HPDE6-E6E7 (cell line): ENCODE measurements around the gene TRIM17.

Experiments used
- DNase-seq: peaks from one replicate; pipeline ENCODE4 v3.0.0; 2011; ENCODE audit warnings: missing footprints; ENCODE audit errors: extremely low spot score

Gene TRIM17

DNA sequence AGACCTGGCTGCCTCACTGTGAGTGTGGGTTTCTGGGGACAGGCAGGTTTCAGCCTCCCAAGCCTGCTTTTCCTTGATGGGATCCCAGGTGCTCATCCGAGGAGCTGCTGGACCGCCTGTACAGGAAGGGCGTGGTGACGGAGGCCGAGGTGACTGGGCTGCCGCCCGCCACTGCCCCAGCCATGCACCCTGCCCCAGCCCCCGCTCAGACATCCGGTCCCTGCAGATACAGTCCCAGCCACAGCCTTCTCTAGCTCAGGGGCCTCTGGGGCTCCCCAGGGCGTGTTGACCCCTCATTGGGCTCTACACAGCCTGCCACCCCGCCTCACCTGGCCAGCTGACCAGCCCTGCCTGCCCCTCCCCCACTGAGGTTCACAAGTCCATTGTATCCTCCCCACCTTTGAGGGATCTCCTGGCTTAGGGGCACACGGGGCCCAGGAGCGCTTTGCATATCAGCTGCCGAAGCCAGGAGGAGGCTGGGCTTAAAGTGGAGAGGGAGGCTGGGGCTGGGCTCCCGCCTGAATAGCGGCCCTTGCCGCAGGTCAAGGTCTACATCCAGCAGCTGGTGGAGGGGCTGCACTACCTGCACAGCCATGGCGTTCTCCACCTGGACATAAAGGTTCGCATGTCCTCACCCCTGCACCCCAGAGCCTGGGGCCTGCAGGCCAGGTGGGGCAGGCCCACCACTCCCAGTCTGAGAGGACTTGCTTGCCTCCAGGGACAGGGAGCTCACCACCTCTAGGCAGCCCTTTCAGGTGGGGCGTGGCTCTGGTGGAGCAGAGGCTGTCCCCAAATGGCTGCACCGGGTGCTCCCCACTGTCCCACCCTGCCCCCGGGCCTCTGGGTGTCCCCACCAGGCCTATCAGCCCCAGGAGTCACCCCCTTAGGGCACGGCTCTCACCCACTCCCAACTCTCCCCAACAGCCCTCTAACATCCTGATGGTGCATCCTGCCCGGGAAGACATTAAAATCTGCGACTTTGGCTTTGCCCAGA lies 48.6 kb downstream of the TRIM17 start:
- DNase-seq, result no peak

DNA sequence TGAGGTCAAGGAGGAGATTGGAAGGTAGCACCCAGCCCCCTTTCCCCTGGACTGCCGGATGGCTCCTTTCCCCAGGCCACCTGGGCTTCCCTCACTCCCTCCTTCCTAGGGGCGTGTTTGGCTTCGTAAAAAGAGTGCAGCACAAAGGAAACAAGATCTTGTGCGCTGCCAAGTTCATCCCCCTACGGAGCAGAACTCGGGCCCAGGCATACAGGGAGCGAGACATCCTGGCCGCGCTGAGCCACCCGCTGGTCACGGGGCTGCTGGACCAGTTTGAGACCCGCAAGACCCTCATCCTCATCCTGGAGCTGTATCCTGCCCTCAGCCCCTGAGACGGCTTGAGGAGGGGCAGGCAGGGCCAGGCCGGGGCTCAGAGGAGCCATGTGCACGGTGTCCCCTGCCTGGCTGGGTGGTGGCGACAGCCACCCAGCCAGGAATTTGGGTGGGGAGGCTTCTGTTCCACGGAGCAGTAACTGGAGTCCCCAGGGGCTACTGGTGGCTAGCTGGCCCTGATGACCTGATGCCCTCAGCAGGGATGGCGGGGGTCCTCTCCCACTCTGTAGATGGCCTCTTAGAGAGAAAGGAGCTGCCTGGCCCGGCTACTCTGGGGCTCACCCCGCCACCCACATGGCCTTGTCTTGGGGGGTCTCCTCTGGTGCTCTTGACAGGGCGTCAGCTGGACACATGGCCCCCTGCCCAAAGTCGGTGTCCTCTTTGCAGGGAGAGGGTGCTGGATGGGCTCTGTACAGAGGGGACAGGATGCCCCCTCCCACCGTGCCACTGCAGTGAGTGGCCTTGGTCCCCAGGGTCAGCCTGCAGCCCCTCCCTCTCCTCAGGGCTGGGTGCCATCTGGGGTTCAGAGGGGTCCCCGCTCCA lies 49.6 kb downstream of the TRIM17 start:
- no peak for DNase-seq

DNA sequence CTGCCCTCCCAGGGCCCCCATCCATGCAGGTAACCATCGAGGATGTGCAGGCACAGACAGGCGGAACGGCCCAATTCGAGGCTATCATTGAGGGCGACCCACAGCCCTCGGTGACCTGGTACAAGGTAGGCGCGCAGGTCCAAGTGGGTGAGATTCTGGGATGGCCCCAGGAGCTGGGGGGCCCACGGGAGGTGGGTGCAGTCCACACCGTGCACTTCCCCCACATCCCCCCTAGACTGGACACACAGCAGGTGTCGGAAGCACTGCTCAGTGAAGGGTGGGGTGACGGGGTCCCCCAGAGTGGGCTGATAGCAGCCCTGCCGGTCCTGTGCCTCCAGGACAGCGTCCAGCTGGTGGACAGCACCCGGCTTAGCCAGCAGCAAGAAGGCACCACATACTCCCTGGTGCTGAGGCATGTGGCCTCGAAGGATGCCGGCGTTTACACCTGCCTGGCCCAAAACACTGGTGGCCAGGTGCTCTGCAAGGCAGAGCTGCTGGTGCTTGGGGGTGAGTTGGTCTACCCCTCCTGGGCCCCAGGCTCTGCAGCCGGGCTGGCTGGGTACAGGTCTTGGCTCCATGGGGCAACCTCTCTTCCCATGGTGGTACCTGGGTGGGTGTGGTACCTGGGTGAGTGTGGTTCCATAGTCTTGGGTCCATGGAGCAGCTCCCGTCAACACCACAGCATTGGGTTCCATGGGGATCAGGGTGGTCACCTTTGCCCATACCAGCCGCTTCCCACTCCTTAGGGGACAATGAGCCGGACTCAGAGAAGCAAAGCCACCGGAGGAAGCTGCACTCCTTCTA lies 50.4 kb downstream of the TRIM17 start:
- DNase-seq, result no peak

DNA sequence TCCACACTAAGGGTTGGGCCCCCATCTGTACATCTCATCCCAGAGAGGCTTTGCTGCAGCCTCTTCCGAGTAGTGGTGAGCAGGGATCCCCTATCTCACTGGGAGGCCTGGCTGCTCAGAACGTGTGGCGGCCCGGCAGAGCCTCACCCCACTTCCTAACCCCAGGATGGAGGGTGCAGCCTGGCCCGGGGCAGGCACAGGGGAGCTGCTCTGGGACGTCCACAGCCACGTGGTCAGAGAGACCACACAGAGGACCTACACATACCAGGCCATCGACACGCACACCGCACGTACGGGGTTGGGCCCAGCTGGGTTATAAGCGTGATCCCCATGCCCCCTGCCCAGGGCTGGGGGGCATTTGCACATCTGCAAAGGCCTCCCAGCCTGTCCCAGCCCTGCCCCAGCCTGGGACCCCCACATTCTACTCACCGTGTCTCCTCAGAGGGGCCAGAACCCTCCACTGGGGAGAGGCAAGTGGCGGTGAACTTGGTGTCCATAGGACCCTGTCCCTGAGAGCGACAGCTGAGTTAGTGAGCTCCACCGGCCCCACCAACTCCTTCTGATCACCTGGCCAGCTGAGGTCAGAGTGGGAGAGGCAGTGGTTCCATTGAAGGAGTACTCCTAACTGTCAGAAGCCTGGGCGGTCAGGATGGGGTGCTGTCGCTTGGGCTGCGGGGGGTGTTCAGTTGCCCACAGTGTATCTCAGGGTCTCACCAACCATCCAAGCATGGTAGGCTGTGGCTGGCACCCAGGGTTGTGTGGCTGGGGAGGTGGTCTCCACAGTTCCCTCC lies 51.2 kb downstream of the TRIM17 start:
- no peak for DNase-seq

DNA sequence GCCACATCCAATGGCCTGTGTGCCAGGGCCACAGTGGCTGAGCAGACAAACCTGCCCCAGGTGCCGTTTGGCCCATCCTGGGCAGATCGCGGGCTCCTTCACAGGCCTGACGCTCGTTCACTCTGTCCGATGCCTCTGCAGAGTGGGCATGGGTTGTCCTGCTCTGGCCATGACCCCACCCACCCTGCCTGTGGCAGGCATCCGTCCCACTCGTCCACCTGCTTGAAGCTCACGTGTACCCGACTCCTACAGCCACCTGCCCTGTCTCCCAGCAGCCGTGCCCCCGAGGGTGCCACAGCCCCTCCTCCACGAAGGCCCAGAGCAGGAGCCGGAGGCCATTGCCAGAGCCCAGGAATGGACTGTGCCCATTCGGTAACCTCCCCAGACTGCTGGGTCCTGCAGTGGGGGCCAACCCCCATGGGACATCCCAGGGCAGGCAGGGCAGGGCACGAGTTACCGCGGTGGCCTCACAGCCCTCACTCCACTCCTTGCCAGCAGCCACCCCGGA lies 51.9 kb downstream of the TRIM17 start:
- no peak for DNase-seq

DNA sequence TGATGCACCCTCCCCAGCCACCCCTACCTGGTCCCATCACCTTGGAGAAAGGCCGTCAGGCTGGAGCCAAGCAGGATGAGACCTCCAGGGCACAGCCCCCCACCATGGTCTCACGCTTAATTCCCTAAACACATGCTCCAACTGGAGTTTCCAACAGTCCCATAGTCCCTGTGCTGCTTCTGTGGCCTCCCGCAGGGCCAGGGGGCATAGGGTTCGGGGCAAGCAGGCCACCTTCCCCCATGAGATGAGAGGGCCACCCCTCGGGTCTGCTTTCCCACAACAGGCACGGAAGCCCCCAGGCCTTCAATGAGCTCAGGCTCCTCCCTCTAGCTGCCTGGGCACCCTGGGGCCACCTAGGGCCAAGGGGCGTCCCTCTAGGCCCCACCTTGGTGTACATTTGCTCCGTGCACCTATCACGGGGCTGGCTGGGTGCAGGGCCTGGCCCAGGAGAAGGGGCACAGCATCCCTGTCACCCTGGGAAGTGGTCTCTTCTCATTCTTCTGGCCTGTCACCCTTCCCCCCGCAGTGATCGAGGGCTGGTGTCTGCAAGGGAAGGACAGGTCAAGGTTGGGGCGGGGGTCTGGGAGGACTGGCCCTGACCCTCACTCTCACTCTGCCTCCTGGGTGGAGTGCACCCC lies 52.5 kb downstream of the TRIM17 start:
- no peak for DNase-seq

DNA sequence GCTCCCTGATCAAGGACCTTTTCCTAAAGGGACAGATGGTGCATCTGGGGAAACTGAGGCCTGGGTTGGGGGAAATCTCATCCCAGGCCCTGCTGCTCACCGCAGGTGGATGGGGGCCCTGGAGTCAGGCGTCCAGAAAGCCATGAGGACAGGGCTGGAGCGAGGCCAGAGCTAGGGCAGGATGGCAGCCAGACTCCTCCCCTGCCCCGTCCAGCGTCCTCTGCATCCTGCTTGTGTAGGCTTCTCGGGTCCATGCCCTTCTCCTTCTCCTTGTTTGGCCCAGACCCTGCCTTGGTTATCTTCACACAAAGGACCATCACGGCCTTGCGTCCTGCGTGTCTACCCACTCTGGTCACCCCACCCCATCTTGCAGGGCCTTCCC lies 53.0 kb downstream of the TRIM17 start:
- no peak for DNase-seq

DNA sequence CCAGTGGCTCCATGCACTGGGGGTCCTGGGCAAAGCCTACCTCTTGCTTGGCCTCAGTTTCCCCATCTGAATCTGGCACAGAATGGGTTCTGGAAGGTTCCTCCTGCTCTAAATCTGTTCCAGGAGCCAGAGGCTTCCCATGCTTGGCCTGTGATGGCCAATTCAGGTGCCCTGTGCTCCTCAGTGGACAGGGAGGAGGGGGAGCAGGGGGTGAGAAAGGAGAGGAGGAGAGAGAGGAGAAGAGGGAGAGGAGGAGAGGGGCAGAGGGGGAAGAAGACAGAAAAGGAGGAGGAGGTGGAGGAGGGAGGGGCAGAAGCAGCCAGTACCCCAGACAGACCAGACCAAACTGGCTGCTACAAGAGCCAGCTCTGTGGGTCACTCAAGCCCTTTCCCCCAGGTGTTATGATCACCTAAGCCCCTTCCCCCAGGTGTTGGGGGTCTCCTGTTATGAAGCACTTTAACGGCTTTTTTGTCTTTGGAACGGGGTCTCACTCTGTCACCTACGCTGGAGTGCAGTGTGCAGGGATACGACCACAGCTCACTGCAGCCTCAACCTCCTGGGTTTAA lies 53.7 kb downstream of the TRIM17 start:
- no peak for DNase-seq

DNA sequence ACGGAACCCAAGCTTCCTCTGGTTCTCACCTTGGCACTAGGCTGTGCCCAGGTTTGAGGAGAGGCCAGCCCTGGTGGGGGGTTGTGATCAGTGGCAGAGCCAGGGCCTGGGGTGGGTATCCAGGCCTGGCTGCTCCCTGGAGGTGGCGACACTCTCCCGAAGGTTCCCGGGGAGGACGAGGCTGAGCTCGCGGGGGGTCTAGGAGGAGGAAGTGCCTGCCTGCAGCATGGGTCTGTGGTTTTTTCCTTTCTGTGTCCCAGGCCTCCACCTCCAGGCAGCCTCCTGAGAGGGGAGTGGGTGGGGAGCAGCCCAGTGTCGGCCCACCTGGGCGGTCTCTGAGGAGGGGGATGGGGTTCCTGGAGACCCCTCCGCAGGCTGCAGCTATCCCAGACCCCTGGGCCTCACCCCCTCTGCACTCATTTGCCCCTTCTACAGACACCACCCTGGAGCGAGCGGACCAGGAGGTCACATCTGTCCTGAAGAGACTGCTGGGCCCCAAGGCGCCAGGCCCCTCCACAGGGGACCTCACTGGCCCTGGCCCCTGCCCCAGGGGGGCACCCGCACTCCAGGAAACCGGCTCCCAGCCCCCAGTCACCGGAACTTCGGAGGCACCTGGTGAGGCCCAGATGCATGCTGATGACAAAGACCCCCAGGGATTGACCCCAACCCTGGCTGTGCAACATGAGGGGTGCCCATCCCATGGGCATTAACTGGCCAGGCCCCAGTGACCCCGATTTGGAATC lies 54.3 kb downstream of the TRIM17 start:
- no peak for DNase-seq

DNA sequence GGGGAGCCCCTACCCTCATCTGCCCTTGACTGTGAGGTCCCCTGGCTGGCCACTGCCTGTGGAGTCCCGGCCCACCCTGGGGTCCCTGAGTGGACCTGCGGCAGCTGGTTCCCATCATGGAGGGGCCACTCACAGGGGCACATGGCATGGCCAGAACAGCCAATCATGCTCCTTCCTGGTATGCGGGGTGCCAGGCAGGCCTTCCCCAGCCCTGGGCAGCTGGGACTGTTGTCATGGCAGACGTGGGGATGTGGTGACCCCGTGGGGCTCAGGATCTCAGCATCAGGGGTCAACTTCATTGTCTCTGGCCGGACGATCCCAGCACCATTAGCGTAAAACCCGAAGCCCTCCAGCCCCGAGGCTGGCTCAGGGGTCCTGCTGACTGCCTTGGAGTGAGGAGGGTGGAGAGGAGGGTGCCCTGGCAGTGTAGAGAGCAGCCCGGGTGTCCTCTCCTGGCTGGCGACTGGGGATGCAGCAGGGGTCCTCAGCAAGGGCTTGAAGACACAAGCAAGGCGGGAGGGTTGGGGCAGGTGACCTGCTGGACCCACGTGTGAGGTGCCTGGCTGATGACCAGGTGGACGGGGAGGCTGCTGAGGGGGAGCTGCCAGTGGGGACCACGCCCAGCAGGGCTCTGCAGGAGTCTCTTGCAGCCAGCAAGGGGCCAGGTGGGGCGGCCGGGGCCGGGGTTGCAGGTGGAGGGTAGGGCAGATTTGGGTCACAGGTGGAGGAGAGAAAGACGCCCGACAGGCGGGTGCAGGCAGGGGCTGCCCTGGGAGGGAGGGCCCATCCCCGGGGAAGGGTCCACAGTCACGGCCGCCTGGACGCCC lies 55.1 kb downstream of the TRIM17 start:
- no peak for DNase-seq

DNA sequence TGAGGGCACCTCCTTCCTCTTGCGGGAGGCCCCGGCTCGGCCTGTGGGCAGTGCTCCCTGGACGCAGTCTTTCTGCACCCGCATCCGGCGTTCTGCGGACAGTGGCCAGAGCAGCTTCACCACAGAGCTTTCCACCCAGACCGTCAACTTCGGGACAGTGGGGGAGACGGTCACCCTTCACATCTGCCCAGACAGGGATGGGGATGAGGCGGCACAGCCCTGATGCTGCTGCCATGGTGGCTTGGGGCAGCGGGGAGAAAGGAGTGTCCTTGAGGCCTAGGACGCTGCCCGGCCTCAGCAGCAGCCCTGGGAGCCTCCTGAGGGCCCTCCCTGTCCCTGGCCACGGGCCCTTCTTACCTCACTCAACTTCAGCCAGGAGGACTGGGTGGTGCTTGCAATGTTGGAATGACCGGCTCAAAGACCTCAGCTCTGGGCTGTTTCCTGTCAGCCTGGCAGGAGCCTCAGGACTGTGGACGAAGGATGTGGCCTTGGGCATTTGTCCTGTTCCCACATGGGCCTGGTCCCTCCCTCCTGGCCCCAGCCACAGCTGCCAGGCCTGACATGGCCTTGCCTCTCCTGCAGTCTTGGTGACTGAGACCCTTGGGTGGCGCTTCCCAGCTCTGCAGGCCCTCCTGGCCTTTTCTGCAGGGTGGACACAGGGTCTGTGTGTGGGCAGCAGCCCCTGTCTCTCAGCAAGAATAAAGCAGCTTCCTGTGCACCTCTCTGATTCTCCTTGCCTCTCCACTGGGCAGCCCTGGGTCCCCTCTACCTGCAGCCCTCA lies 55.9 kb downstream of the TRIM17 start:
- DNase-seq, result no peak

DNA sequence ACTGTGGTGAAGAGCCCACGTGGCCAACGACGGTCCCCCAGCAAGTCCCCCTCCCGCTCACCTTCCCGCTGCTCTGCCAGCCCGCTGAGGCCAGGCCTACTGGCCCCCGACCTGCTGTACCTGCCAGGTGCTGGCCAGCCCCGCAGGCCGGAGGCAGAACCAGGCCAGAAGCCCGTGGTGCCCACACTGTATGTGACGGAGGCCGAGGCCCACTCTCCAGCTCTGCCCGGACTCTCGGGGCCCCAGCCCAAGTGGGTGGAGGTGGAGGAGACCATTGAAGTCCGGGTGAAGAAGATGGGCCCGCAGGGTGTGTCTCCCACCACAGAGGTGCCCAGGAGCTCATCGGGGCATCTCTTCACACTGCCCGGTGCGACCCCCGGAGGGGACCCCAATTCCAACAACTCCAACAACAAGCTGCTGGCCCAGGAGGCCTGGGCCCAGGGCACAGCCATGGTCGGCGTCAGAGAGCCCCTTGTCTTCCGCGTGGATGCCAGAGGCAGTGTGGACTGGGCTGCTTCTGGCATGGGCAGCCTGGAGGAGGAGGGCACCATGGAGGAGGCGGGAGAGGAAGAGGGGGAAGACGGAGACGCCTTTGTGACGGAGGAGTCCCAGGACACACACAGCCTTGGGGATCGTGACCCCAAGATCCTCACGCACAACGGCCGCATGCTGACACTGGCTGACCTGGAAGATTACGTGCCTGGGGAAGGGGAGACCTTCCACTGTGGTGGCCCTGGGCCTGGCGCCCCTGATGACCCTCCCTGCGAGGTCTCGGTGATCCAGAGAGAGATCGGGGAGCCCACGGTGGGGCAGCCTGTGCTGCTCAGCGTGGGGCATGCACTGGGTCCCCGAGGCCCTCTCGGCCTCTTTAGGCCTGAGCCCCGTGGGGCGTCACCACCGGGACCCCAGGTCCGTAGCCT lies 56.8 kb downstream of the TRIM17 start:
- DNase-seq, result no peak

DNA sequence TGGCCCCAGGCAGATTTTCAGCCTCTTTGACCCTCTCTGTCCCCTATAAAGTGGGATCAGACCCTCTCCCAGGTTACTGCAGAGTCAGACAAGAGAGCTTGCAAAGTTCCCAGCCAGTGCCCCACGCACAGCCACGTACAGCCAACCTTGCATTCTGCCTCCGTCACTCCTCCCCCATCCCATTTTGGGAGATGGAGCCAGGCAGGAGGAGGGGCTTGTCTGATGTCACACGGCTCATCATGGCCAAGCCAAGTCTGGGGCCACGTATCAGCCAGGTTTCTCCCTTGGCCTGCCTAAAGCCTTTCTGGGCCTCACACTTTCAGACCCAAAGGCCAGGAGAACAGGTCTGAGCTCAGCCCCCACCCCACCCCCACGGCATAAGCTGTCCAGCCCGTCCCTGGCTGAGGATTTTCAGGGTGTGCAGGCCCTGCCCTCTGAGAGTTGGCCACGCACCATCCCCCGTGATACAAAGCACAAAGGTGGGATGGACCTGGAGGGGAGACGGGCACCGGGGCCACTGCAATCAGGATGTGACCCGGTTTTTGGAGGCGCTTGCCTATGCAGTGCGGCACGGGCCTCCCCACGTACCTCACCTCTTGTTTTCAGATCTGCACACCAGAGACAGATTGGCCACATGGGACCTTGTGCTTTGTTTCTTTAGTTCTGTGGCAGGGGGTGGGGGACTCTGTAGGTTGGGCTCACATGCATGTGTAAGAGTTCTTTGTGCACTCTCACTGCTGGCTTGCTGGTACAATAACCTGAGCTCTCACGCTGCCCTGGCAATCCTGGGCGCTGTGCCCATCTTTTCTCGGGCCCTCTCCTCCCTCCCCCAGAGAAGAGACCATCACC lies 57.7 kb downstream of the TRIM17 start:
- no peak for DNase-seq

DNA sequence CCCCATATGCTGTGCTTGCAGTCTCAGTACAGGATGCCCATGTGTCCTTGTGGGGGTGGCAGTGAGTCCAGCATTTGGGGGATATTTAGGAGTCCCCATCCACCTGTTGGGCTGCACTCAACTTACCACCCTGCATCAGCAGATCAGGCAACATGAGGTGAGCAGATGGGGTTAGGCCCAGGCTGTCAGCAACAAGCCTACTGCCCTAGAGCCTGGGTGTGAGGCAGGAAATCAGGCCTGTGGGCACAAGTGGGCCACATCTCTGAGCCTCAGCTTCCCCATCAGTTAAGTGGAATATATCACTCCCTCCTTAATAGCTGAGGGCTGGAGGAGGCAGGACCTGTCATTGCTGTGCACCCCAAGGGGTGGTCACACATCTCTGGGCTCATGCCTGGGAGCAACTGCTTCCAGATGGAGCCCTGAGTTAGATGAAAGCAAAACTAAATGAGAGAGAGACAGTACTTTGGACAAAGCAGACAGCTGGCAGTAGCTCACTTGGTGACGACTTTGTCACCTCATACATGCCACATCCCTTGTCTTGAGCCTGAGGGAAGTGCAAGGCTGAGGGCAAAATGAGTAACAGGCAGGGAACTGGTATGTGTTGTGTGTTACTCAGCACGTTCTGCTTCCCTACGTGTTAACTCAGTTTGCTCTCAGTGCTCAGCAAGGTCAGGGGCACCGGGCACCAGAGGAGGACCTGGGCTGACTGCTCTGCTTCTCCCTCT lies 58.5 kb downstream of the TRIM17 start:
- DNase-seq, result no peak
